NT2/D1 (cell line): ENCODE measurements around the gene SP2.

ENCODE experiments used
- SUZ12 ChIP-seq: IDR thresholded peaks from 2 replicates; pipeline ENCODE4 v1.6.1; 2011; ENCODE audit not compliant: insufficient read length, insufficient read depth; ENCODE audit errors: extremely low read depth
- YY1 ChIP-seq: IDR thresholded peaks from 2 replicates; pipeline ENCODE4 v1.6.1; 2011; ENCODE audit not compliant: insufficient read length, insufficient read depth
- ZNF274 ChIP-seq: IDR thresholded peaks from 2 replicates; pipeline ENCODE4 v1.6.1; 2011; ENCODE audit warnings: mild to moderate bottlenecking, low read depth, low read length

DNA sequence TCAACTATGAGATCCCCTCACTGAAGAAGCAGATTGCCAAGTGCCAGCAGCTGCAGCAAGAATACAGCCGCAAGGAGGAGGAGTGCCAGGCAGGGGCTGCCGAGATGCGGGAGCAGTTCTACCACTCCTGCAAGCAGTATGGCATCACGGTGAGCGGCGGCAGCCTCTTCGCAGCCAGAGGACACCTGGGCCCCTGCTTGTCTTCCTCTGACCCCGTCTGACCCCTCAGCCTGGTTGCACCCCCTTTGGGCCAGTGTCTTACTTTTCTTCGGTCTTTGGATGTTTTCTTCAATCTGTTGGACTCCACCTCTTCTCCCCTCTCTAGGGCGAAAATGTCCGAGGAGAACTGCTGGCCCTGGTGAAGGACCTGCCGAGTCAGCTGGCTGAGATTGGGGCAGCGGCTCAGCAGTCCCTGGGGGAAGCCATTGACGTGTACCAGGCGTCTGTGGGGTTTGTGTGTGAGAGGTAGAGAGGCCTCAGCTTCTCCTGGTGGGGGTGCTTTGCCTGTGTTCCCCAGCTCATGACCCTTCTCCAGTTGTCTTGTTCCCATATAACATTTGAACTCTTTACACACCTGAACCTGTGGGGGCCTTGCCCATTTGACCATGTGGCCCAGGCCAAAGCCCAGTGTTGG, 79.3 kb downstream of the SP2 start:
- TF ChIP-seq YY1 (no peak), SUZ12 (no peak), ZNF274 (no peak)
